Measurements from ENCODE around the gene SEMA4B.

SEMA4B gene

GRCh38 chr15:90160781-90161727 lies 40.1 kb upstream of the SEMA4B start:
- peak overlapping the region; percentile 100 for H3K27ac ChIP-seq
- TF ChIP-seq, protein P1, sequence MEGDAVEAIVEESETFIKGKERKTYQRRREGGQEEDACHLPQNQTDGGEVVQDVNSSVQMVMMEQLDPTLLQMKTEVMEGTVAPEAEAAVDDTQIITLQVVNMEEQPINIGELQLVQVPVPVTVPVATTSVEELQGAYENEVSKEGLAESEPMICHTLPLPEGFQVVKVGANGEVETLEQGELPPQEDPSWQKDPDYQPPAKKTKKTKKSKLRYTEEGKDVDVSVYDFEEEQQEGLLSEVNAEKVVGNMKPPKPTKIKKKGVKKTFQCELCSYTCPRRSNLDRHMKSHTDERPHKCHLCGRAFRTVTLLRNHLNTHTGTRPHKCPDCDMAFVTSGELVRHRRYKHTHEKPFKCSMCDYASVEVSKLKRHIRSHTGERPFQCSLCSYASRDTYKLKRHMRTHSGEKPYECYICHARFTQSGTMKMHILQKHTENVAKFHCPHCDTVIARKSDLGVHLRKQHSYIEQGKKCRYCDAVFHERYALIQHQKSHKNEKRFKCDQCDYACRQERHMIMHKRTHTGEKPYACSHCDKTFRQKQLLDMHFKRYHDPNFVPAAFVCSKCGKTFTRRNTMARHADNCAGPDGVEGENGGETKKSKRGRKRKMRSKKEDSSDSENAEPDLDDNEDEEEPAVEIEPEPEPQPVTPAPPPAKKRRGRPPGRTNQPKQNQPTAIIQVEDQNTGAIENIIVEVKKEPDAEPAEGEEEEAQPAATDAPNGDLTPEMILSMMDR (conservative IDR thresholded peaks at IDR 0.05): no peak

DNA sequence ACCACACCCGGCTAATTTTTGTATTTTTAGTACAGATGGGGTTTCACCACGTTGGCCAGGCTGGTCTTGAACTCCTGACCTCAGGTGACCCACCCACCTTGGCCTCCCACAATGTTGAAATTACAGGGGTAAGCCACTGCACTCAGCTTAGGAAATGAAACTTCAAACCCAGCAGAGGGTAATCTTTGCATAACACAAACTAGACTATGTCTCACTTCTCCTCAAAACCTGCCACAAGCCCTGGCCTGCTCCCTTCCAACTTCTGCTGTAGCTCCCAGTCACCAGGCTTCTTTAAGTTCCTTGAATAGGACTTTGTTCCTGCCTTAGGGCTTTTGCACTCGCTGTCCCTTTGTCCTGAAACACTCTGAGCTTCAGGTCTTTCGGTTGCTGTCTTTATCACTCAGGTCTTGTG lies 39.2 kb upstream of the SEMA4B start:
- TF ChIP-seq, protein P1 (conservative IDR thresholded peaks at IDR 0.05): no peak
- H3K27ac ChIP-seq: peak overlapping the region; percentile 100; the same call in 1 of the 2 replicates

DNA sequence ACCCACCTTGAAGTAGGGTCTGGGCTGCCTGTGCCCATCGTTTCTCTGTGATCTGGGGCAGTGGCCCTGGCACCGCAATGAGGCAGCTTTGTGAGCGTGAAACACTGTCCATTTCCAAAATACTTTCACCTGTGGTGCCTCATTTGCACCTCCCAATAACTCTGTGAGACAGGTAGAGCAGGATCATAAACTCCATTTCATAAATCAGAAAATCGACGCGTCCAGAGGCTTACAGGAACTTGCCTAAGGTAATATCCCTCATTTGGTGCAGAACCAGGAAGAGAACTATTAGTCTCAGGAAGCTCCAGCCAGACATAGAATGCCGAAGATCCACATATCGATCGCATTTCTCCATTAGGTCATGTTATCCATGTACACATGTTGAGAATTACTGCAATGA lies 38.2 kb upstream of the SEMA4B start:
- TF ChIP-seq, protein P1 (conservative IDR thresholded peaks at IDR 0.05): no peak

DNA sequence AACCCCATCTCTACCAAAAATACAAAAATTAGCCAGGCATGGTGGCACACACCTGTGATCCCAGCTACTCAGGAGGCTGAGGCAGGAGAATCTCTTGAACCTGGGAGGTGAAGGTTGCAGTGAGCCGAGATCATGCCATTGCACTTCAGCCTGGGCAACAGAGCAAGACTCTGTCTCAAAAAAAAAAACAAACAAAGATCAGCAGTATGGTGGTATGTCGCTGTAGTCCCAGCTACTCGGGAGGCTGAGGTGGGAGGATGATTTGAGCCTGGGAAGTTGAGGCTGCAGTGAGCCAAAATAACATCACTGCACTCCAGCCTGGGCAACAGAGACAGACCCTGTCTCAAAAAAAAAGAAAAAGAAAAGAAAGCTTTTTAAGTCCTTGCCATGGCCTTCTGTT lies 36.9 kb upstream of the SEMA4B start:
- H3K27ac ChIP-seq: peak overlapping the region; percentile 100

More for the DNA sequence above, 38.2 kb upstream of the SEMA4B start:
- H3K27ac ChIP-seq: peak overlapping the region; percentile 100

DNA sequence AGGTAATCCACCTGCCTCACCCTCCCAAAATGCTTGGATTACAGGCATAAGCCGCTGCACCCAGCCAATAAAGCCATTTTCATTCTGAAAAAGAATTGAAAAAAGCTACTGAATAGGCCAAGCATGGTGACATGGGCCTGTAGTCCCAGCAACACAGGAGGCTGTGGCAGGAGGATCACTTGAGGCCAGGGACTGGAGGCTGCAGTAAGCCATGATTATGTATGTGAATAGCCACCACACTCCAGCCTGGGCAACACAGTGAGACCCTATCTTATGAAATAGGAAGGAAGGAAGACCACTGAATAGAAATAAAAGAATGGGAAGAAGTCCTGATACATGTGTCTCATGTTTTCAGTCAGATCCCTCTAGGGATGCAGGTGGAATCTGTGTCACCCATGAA lies 36.0 kb upstream of the SEMA4B start:
- H3K27ac ChIP-seq: peak overlapping the region; percentile 100
- TF ChIP-seq, protein P1 (conservative IDR thresholded peaks at IDR 0.05): no peak

GRCh38 chr15:90165659-90166489 lies 35.3 kb upstream of the SEMA4B start:
- TF ChIP-seq, protein P1 (conservative IDR thresholded peaks at IDR 0.05): no peak
- H3K27ac ChIP-seq: peak overlapping the region; percentile 100

DNA sequence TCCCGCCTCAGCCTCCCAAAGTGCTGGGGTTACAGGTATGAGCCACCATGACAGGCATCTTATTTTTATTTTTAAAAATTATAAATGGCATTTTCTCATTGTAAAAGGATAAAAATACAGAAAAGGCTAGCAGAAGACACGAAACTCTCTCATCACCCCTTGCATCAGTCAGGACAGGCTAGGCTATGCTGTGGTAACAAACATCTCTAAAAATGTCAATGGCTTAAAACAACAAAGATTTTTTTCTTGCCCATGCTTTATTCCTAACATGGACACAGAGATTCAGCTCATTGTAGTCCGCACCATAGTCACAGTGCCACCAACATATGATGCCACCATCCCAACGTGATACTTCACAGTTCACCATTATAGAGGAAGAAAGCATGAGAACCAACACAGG lies 34.0 kb upstream of the SEMA4B start:
- peak overlapping the region; percentile 100 for H3K27ac ChIP-seq
- TF ChIP-seq, protein P1 (conservative IDR thresholded peaks at IDR 0.05): no peak

All from VCaP (cell line).